Naive thymus-derived CD8-positive, alpha-beta T cell (primary cell): Measurements from ENCODE around the gene OSBPL7. TPM values are rescaled to one million over a fixed set of nuclear protein-coding genes. Genes with fewer than 3 reads are reported as not detected.

Experiments
- ATAC-seq, 2 donors: fragments of 150-1000 bp; cut with Tn5 transposase in 1 of 2; sonication (Bioruptor Pico), chemical (Tn5 transposase) in 1 of 2; 1 replicate in 1 of 2; 2 replicates in 1 of 2; pipeline ENCODE4 v1.10.0; 2021; ENCODE audit warnings: mild to moderate bottlenecking in 2 of 2, moderate library complexity in 2 of 2
- POLR2A ChIA-PET: fragments of 350-600 bp; sonication (Branson Sonifier 250); formaldehyde crosslinking; loops from one replicate; lab custom pipeline; 2021; ENCODE audit warnings: antibody characterized with exemption; lab: Charles Lee
- DNase-seq, 10 donors: peaks; one replicate each; pipeline versions ENCODE4 v3.0.0 to v3.0.0-alpha.2; 2020 to 2022
- H3K27ac Mint-ChIP-seq, 10 donors: one replicate each; pipeline ENCODE4 v1.8.0; 2020 to 2022; ENCODE audit warnings: mild to moderate bottlenecking in 10 of 10, mixed read lengths in 10 of 10, moderate library complexity in 4 of 10, inconsistent platforms in 1 of 10
- H3K27me3 Mint-ChIP-seq, 5 donors: one replicate each; pipeline ENCODE4 v1.8.0; 2021 to 2022; ENCODE audit warnings: mixed read lengths in 5 of 5
- H3K36me3 Mint-ChIP-seq, 3 donors: one replicate each; pipeline ENCODE4 v1.8.0; 2020 to 2022; ENCODE audit warnings: mixed read lengths in 3 of 3, mild to moderate bottlenecking in 2 of 3, inconsistent platforms in 1 of 3
- H3K4me1 Mint-ChIP-seq, 4 donors: one replicate each; pipeline ENCODE4 v1.8.0; 2021 to 2022; ENCODE audit warnings: mixed read lengths in 4 of 4
- H3K4me3 Mint-ChIP-seq, 10 donors: one replicate each; pipeline ENCODE4 v1.8.0; 2020 to 2022; ENCODE audit warnings: mild to moderate bottlenecking in 10 of 10, mixed read lengths in 10 of 10, moderate library complexity in 6 of 10, inconsistent platforms in 1 of 10
- H3K9me3 Mint-ChIP-seq, 9 donors: one replicate each; pipeline ENCODE4 v1.8.0; 2020 to 2022; ENCODE audit warnings: mixed read lengths in 9 of 9, mild to moderate bottlenecking in 3 of 9, inconsistent platforms in 1 of 9, moderate library complexity in 1 of 9
- polyA plus RNA-seq, 3 donors: library from polyadenylated mRNA; unstranded; fragments of 300-500 nt; fragmentation: Illumina TruSeq; gene quantifications; one replicate each; pipeline ENCODE4 v1.2.3, GENCODE V29; 2021
- total RNA-seq, 8 experiments: library from RNA in 2 of 8; stranded (reverse) in 2 of 8; gene quantifications; one replicate each; pipeline ENCODE4 v1.2.3 and lab custom pipeline; 2021 to 2026

OSBPL7 gene, protein sequence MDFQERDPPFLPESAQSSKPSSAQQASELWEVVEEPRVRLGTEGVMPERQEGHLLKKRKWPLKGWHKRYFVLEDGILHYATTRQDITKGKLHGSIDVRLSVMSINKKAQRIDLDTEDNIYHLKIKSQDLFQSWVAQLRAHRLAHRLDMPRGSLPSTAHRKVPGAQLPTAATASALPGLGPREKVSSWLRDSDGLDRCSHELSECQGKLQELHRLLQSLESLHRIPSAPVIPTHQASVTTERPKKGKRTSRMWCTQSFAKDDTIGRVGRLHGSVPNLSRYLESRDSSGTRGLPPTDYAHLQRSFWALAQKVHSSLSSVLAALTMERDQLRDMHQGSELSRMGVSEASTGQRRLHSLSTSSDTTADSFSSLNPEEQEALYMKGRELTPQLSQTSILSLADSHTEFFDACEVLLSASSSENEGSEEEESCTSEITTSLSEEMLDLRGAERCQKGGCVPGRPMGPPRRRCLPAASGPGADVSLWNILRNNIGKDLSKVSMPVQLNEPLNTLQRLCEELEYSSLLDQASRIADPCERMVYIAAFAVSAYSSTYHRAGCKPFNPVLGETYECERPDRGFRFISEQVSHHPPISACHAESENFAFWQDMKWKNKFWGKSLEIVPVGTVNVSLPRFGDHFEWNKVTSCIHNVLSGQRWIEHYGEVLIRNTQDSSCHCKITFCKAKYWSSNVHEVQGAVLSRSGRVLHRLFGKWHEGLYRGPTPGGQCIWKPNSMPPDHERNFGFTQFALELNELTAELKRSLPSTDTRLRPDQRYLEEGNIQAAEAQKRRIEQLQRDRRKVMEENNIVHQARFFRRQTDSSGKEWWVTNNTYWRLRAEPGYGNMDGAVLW
- total RNA-seq: 10 to 100 TPM; 38.8 to 48.1 TPM
- polyA plus RNA-seq: 1 to 10 TPM; 3.6 to 6.8 (median 4.4) TPM
- 24.6 to 57.0 (median 38.8) reads per million in 6 experiments for total RNA-seq (lab: John Stamatoyannopoulos, UW)

DNA sequence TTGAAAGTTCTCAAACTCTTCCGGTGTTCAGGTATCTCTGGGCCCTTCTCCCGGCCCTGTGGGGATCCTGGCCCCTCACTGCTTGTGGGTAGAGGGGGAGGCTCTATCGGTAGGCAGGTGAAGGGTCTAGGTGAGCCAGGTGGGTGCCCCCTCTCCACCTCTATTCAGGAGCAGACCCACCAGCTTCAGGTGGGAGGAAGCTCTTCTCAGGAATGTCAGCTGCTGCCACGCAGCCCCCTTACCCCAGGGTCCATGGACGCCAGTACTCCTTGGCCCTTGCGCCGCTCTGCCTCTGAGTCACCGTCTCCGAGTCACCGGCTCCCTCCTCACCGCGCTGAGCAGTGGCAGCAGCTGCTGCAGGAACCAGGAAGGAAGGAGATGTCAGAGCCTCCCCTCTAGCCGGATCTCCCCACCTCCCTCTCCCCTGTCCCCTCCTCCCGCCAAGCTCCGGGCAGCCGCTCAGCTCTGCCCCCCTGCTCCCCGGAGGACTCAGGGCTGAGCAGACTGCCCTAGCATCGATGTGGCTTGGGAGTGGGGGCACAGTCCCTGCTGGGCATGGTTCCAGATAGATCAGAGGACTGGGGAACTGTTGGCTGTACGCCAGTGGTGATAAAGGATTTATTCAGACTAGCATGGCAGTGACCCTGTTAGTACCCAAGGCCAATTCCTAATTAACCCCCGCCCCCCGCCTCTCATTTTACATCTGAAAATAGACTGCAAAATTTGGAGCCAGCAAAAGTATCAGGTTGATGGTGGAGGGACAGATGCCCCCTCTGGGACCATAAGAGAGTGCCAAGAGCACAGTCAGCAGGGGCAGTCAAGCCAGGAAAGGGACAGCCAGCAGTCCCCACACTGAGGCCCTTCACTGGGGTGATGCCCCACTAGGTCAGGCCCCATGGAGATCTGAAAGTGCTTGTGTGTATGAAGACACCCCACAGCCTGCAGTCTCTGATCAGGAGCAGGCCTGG, at the start of gene OSBPL7:
TSS of gene OSBPL7 (minus strand) at position 371 of the 968 bp plus-strand sequence. CDS start 1,516 bp downstream, outside the sequence.
- DNase-seq (peak; percentile 50 to 84 (median 66)), ATAC-seq (peak; percentile 98 to 99)
- peak within 1 kb of the TSS; percentile 92 to 99 (median 98) for H3K4me3 Mint-ChIP-seq
- H3K27ac Mint-ChIP-seq: peak within 1 kb of the TSS; percentile 88 to 96 (median 94)
- peaks cover 0 to 50% (median 19%) of the 10 kb centered on the region in 3 donors for H3K36me3 Mint-ChIP-seq
- POLR2A ChIA-PET: interaction anchor here (0.6 to 2.6 kb wide), 7 partner anchors 7 to 149 kb away, joined by 3 to 30 read pairs (median 4); partner anchors contain the start of genes LRRC46, MRPL10, SCRN2 and SP2
- H3K9me3 Mint-ChIP-seq: no peaks in the 10 kb centered on the region
- no peaks in the 10 kb centered on the region for H3K27me3 Mint-ChIP-seq
- H3K4me1 Mint-ChIP-seq: peaks cover 12 to 30% (median 26%) of the 10 kb centered on the region in 4 donors

DNA sequence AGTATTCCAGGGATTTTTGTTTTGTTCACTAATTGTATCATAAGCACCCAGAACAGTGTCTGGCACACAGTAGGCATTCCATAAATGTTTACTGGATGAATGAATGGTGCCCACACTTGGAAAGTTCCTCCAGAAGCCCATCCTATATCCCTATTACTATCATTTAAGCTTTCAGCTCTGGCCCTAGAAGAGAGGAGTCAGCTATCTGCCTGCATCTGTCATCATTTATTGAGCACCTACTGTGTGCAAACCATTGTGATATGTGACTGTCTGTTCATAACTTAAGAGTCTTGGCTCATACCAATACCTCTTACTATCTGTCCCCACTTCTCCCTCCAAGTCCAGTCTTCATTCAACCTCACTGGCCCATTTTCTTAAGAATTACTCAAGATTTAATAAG, 49.5 kb upstream of the OSBPL7 start:
- POLR2A ChIA-PET: no interaction called here
- H3K4me3 Mint-ChIP-seq: no peak overlapping the region
- H3K36me3 Mint-ChIP-seq: no peaks in the 10 kb centered on the region
- DNase-seq: no peak
- peaks cover 0 to 4% (median under 1%) of the 10 kb centered on the region in 4 donors for H3K4me1 Mint-ChIP-seq
- no peaks in the 10 kb centered on the region for H3K9me3 Mint-ChIP-seq
- H3K27ac Mint-ChIP-seq: peak overlapping the region in 1 of 10 donors; percentile 46
- H3K27me3 Mint-ChIP-seq: peaks cover 17 to 64% (median 43%) of the 10 kb centered on the region in 5 donors
- no peak for ATAC-seq

DNA sequence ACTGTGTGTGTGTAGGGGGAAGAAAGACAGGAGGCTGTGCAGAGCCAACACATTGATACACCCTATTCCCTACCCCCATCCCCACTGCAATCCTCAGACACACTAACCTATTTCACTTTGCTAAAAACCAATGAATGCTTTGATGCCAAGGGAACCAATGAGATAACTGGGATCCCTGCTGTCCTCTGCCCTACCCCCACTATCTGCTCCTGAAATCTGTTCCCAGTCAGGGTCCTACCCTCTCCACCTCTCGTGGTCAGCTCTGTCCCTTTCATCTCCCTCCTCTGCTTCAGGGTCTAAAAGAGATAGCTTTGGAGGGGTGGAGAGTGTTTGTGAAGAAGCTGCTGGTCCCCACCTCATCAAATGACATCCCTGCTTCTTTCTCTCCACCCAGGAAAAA, 48.5 kb upstream of the OSBPL7 start:
- Mint-ChIP-seq H3K36me3 (no peaks in the 10 kb centered on the region), H3K4me3 (no peak overlapping the region), H3K9me3 (no peaks in the 10 kb centered on the region), H3K27me3 (peaks cover 12 to 55% (median 35%) of the 10 kb centered on the region in 5 donors), H3K4me1 (peaks cover 0 to 5% (median 2%) of the 10 kb centered on the region in 4 donors), H3K27ac (peak overlapping the region in 2 of 10 donors; percentile 5 to 56)
- POLR2A ChIA-PET: interaction anchor here (1.3 kb wide), 1 partner anchor 25 kb away, joined by 4 read pairs; no protein-coding TSS in a partner anchor
- ATAC-seq (no peak), DNase-seq (no peak)

DNA sequence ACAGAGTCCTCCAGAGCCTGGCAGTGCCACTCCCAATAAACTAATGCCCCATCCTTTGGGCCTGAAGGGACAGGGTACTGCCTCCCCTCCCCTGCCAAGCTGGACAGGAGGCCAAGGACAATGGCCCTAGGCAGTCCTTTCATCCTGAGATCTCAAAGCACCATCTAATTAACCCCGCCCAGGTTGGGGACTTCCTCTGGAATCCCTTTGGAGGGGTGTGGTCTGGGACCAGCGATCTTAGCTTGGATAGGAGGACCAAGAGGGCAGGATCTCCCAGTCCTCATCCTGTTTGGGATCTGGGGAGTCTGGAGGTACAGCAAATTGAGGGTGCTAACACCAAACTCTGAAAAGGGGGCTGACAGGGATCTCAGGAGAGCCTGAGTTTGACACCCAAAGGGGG, 47.5 kb upstream of the OSBPL7 start:
- POLR2A ChIA-PET: interaction anchor here (0.6 to 1.3 kb wide), 2 partner anchors 11 to 26 kb away, joined by 4 read pairs; no protein-coding TSS in a partner anchor
- Mint-ChIP-seq H3K4me1 (peaks cover 0 to 10% (median 2%) of the 10 kb centered on the region in 4 donors), H3K27me3 (peaks cover 11 to 46% (median 31%) of the 10 kb centered on the region in 5 donors), H3K9me3 (no peaks in the 10 kb centered on the region), H3K27ac (peak overlapping the region in 1 of 10 donors; percentile 24), H3K36me3 (no peaks in the 10 kb centered on the region), H3K4me3 (no peak overlapping the region)
- DNase-seq (no peak), ATAC-seq (no peak)

DNA sequence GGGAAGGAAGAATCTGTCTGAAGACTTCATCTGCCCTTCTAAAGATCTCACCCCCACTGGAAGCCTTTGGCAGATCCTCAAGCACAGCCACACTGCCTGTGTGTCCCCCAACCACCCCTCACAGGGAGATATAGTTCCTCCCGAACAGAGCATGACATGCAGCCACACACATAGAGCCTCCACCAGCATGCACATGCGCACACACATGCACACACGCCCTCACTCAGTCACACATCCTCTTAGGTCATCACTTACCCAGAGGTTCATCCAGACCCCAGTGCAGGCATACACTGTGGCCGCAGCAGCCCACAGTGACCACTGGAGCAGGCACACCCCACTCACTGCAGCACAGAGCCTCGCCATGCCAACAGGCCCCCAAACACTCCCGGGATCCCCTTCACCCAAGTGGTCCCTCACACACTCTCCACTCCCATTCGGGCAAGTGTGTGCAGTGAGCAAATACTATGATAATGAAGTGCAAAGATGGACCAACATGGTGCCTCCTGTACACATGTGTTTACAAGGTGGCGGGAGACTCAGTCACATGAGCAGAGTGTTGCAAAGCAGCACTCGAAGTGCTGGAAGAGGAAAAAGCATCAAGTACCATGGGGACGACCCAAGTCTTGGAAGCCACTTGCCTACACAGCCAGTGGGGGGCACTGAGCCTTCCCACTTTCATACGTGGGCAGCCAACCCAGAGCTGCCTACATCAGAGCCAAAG, 46.4 kb upstream of the OSBPL7 start:
- POLR2A ChIA-PET: no interaction called here
- Mint-ChIP-seq H3K9me3 (no peaks in the 10 kb centered on the region), H3K27me3 (peaks cover 8 to 37% (median 24%) of the 10 kb centered on the region in 5 donors), H3K4me3 (no peak overlapping the region), H3K4me1 (peaks cover 0 to 12% (median 3%) of the 10 kb centered on the region in 4 donors), H3K27ac (peak overlapping the region in 1 of 10 donors; percentile 89), H3K36me3 (no peaks in the 10 kb centered on the region)
- ATAC-seq (no peak), DNase-seq (no peak)

DNA sequence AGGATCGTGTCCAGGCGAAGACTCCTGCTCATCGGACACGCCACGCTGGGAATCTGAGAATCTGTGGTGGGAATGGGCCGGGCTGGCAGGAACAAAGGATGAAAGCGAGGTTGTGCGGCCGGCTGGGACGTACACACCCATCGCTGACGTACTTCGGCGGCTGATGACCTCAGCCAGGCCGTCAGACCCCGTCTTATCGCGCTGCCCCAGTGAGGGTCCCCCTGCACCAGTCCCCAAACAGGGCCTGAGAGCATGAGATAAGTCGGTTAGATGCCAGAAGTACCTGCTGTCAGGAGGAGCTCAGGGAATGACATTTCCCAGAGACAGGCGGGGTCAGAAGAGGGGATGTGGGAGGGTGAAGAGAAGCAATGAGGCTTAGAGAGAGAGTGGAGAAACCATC, 45.3 kb upstream of the OSBPL7 start:
- H3K9me3 Mint-ChIP-seq: no peaks in the 10 kb centered on the region
- POLR2A ChIA-PET: no interaction called here
- no peaks in the 10 kb centered on the region for H3K36me3 Mint-ChIP-seq
- peaks cover 0 to 15% (median 3%) of the 10 kb centered on the region in 4 donors for H3K4me1 Mint-ChIP-seq
- no peak overlapping the region for H3K27ac Mint-ChIP-seq
- H3K4me3 Mint-ChIP-seq: no peak overlapping the region
- H3K27me3 Mint-ChIP-seq: peaks cover 7 to 28% (median 22%) of the 10 kb centered on the region in 5 donors
- DNase-seq: no peak
- ATAC-seq: no peak

DNA sequence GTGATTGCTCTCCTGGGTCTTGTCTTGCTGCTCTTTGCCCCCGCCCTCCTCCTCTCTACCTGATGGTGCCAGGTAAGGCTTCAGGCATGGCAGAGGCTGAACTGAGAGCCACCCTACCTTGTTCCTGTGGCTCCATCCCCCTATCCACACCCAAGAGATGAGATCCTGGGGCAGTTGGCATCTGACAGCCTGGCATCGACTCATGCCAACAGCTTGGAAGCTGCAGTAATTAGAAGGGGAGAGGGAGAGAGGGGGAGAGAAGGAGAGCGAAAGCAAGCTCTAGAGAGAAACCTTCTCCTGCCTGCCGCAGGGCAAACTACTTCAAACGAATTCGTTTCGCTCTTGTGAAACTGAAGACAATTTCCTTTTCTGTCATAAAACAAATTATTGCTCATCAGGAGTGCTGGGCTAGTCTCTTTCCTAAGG, 43.2 kb upstream of the OSBPL7 start:
- peaks cover 2 to 14% (median 11%) of the 10 kb centered on the region in 5 donors for H3K27me3 Mint-ChIP-seq
- no peaks in the 10 kb centered on the region for H3K36me3 Mint-ChIP-seq
- H3K4me1 Mint-ChIP-seq: peaks cover 0 to 15% (median 2%) of the 10 kb centered on the region in 4 donors
- H3K4me3 Mint-ChIP-seq: peak overlapping the region in 1 of 10 donors; percentile 30
- DNase-seq (no peak), ATAC-seq (no peak)
- H3K27ac Mint-ChIP-seq: peak overlapping the region in 2 of 10 donors; percentile 41 to 60
- H3K9me3 Mint-ChIP-seq: no peaks in the 10 kb centered on the region
- POLR2A ChIA-PET: interaction anchor here (0.5 to 2.3 kb wide), 2 partner anchors 12 to 31 kb away, joined by 4 to 7 read pairs; partner anchors contain the start of gene SP2

DNA sequence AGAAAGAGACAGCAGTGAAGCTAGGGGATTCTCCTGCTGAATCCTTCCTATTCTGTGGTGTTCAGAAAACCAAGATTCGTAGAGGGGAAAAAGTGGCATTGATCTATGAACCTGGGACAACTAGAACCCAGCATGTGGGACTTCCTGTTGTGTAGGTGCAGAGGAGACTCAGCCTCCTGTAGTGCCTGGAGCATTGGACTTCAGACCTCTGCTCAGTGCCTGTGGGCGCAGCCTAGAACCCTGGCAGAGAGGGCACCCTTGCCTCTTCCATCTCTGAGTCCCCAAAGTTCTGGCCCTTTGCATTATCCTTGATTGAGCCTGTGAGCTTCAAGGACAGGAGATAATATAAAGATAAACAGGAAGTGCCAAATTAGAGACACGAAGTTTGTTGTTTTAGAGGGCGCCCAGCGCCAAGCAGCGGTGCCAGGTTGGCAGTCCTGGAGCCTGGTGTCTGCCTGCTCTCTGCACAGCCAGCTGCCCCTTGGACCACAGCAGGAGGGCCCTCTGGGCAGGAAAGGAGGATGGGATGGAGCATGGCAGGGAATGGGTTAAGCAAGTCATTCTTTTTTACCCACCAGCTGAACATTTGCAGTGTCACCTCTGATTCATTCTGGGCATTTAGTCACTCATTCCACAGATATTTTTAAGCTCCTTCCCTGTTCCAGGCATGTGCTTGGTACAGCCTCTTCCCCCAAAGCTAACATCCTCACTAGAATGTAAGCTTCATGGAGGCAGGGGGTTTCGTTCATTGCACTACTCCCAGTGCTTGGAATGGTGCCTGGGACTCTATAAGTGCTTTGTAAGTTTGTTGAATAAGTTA, 41.2 kb upstream of the OSBPL7 start:
- H3K4me3 Mint-ChIP-seq: no peak overlapping the region
- H3K9me3 Mint-ChIP-seq: no peaks in the 10 kb centered on the region
- no peaks in the 10 kb centered on the region for H3K36me3 Mint-ChIP-seq
- H3K27ac Mint-ChIP-seq: no peak overlapping the region
- peaks cover 0 to 15% (median 5%) of the 10 kb centered on the region in 4 donors for H3K4me1 Mint-ChIP-seq
- H3K27me3 Mint-ChIP-seq: peaks cover 4 to 16% (median 9%) of the 10 kb centered on the region in 5 donors
- ATAC-seq (no peak), DNase-seq (no peak)
- POLR2A ChIA-PET: no interaction called here

DNA sequence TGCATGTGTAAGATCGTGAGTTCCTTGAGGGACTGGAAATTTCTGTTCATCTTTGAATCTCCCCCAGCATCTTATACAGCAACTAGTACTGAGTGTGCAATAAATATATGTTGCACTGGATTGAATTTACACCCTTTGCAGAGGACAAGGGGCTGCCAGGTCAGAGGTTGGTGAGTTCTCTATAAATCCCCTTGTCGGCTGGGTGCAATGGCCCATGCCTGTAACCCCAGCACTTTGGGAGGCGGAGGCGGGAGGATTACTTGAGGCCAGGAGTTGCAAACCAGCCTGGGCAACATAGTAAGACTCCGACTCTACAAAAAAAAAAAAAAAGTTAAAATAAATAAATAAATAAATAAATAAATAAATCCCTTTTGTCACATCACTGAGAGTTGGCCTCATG, 38.8 kb upstream of the OSBPL7 start:
- no peak for DNase-seq
- peaks cover 4 to 31% (median 19%) of the 10 kb centered on the region in 5 donors for H3K27me3 Mint-ChIP-seq
- no peaks in the 10 kb centered on the region for H3K9me3 Mint-ChIP-seq
- peaks cover 0 to 15% (median 5%) of the 10 kb centered on the region in 4 donors for H3K4me1 Mint-ChIP-seq
- POLR2A ChIA-PET: no interaction called here
- H3K36me3 Mint-ChIP-seq: no peaks in the 10 kb centered on the region
- H3K27ac Mint-ChIP-seq: no peak overlapping the region
- ATAC-seq: no peak
- H3K4me3 Mint-ChIP-seq: no peak overlapping the region
